Left ventricle myocardium inferior (tissue), 1 donor: Measurements from ENCODE around the gene MT1HL1. TPM values are rescaled to one million over a fixed set of nuclear protein-coding genes. Genes with fewer than 3 reads are reported as not detected.

Source experiments
- DNase-seq: peaks from one replicate; pipeline ENCODE4 v3.0.0-alpha.2; 2020
- H3K27ac ChIP-seq: fragments of 200-600 bp; replicated peaks from 2 replicates; pipeline ENCODE4 v1.8.0; 2021
- H3K27me3 ChIP-seq: fragments of 200-600 bp; 2 replicates; pipeline ENCODE4 v1.8.0; 2021; ENCODE audit warnings: low read depth
- H3K36me3 ChIP-seq: fragments of 200-600 bp; 2 replicates; pipeline ENCODE4 v1.8.0; 2021
- H3K4me1 ChIP-seq: fragments of 200-600 bp; 2 replicates; pipeline ENCODE4 v1.8.0; 2021
- H3K4me3 ChIP-seq: fragments of 200-600 bp; 2 replicates; pipeline ENCODE4 v1.8.0; 2021; ENCODE audit warnings: mild to moderate bottlenecking, moderate library complexity
- H3K9me3 ChIP-seq: fragments of 200-600 bp; replicated peaks from 2 replicates; pipeline ENCODE4 v1.8.0; 2021
- CTCF ChIP-seq: fragments of 200-600 bp; IDR thresholded peaks from 2 replicates; pipeline ENCODE4 v1.8.0; 2021; ENCODE audit warnings: antibody characterized with exemption, mild to moderate bottlenecking, borderline replicate concordance
- intact Hi-C: fragments of 100-400 bp; cut with micrococcal nuclease; formaldehyde crosslinking; loops from one replicate; pipeline ENCODE4 v1.11.0; 2022
- total RNA-seq: library from RNA; stranded (reverse); fragmentation: NEBNext Ultra II Directional; extraction: Animal tissue kit (Norgen Biotek cat#: 25700); gene quantifications from one replicate; pipeline ENCODE4 v1.2.1, GENCODE V29; 2021
- donor health status: DM: no; HTN: yes; CAD: no; lungs with severe emphysema.

Gene MT1HL1
- total RNA-seq, 1 donor from 2014 or later = not detected

- DNase-seq = peak; percentile 34
- peak; percentile 45 for TF ChIP-seq CTCF
- peak overlapping the region; percentile 62 for H3K4me3 ChIP-seq
- H3K27ac ChIP-seq = peak overlapping the region; percentile 96
- peaks cover 28% of the 10 kb centered on the region for H3K4me1 ChIP-seq
- intact Hi-C loops = no loop called here
- H3K27me3 ChIP-seq = no peaks in the 10 kb centered on the region
- H3K36me3 ChIP-seq = no peaks in the 10 kb centered on the region
- H3K9me3 ChIP-seq = no peaks in the 10 kb centered on the region
These were observed 5.7 kb downstream of the MT1HL1 start for GRCh38 chr1:236998546-236998945.

GRCh38 chr1:236997882-236998281, 6.4 kb downstream of the MT1HL1 start:
- H3K36me3 ChIP-seq = no peaks in the 10 kb centered on the region
- no peaks in the 10 kb centered on the region for H3K9me3 ChIP-seq
- peak overlapping the region; percentile 62 for H3K4me3 ChIP-seq
- DNase-seq = peak; percentile 72
- H3K27ac ChIP-seq = peak overlapping the region; percentile 96
- no peaks in the 10 kb centered on the region for H3K27me3 ChIP-seq
- H3K4me1 ChIP-seq = peaks cover 28% of the 10 kb centered on the region
- intact Hi-C loops = no loop called here
- peak; percentile 11 for TF ChIP-seq CTCF

- TF ChIP-seq CTCF = no peak
- intact Hi-C loops = no loop called here
These were observed 6.9 kb downstream of the MT1HL1 start for GRCh38 chr1:236997361-236997760.

DNA sequence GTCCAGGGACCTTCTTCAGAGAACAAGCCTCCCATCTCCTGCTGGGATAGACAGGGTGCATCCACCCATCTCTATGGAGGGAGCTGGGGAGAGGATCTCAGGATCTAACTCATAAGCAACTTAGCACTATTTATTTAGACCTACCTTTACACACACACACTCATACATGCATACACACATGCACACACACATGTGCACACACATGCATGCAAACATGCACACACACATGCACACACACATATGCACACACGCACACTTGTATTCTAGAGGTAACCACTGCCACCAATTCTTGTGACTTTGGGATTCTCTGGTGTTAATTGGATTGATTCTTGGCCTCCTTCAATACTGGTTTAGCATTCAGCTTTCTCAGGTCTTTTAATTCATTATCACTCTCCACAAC, 9.8 kb downstream of the MT1HL1 start:
- no peak for TF ChIP-seq CTCF
- no peak for DNase-seq
- H3K27me3 ChIP-seq = no peaks in the 10 kb centered on the region
- intact Hi-C loops = no loop called here
- H3K9me3 ChIP-seq = peaks cover 14% of the 10 kb centered on the region
- H3K27ac ChIP-seq = no peak overlapping the region
- H3K36me3 ChIP-seq = no peaks in the 10 kb centered on the region
- peaks cover 18% of the 10 kb centered on the region for H3K4me1 ChIP-seq
- no peak overlapping the region for H3K4me3 ChIP-seq

More at GRCh38 chr1:236997361-236997760, 6.9 kb downstream of the MT1HL1 start:
- H3K4me3 ChIP-seq = no peak overlapping the region
- no peaks in the 10 kb centered on the region for H3K27me3 ChIP-seq
- peak; percentile 82 for DNase-seq
- H3K36me3 ChIP-seq = no peaks in the 10 kb centered on the region
- peaks cover 27% of the 10 kb centered on the region for H3K4me1 ChIP-seq
- H3K9me3 ChIP-seq = no peaks in the 10 kb centered on the region
- peak overlapping the region; percentile 96 for H3K27ac ChIP-seq

DNA sequence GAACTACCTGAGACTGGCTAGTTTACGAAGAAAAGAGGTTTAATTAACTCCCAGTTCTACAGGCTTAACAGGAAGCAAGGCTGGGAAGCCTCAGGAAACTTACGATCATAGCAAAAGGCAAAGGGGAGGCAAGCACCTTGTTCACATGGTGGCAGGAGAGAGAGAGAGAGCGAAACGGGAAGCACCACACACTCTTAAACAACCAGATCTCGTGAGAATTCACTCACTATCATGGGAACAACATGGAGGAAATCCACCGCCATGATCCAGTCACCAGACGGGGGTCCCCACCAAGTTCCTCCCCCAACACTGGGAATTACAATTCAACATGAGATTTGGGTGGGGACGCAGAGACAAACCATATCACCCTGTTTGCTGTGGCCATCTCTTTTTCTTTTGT, 11.8 kb downstream of the MT1HL1 start:
- H3K4me3 ChIP-seq = no peak overlapping the region
- no peak for DNase-seq
- no peak overlapping the region for H3K27ac ChIP-seq
- intact Hi-C loops = no loop called here
- H3K36me3 ChIP-seq = no peaks in the 10 kb centered on the region
- no peak for TF ChIP-seq CTCF
- no peaks in the 10 kb centered on the region for H3K27me3 ChIP-seq
- H3K4me1 ChIP-seq = peaks cover 18% of the 10 kb centered on the region
- peaks cover 22% of the 10 kb centered on the region for H3K9me3 ChIP-seq

DNA sequence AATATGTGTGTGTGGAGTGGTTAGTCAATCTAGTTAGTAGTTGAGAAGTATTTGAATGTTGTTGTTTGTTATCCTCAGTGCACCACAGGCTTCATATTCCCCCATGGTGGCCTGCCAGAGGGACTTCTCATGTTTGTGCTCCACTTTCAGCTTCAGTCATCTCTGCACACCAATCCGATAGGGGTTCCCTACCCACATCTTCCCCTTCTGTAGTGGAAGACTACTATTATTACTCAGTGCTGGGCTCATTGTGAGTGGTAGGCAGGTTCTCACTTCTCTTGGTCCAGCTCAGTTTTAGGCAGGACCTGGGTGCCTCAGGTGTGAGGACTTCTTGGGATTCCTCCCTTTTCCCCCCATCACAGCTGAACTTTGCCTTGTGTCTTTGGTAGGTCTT, 14.2 kb downstream of the MT1HL1 start:
- no peak for TF ChIP-seq CTCF

More for the DNA sequence above, 14.2 kb downstream of the MT1HL1 start:
- no peak overlapping the region for H3K27ac ChIP-seq
- H3K36me3 ChIP-seq = no peaks in the 10 kb centered on the region
- DNase-seq = no peak
- H3K27me3 ChIP-seq = no peaks in the 10 kb centered on the region
- intact Hi-C loops = no loop called here
- peaks cover 22% of the 10 kb centered on the region for H3K9me3 ChIP-seq
- H3K4me3 ChIP-seq = no peak overlapping the region
- H3K4me1 ChIP-seq = peaks cover 8% of the 10 kb centered on the region
